Inflammatory macrophage (primary cell): Measurements from ENCODE around the gene PXDC1.
A peak's percentile ranks its signal among the peaks of the same experiment; 100 is the strongest.
"Not testable (repeated sequence)": the region's sequence is repeated elsewhere in the genome, so short reads cannot be mapped to it uniquely, and the experiment has no call there.

Source experiments
- DNase-seq, 2 donors: peaks; one replicate each; pipeline ENCODE4 v3.0.0-alpha.2; 2020 to 2022

Gene PXDC1

DNA sequence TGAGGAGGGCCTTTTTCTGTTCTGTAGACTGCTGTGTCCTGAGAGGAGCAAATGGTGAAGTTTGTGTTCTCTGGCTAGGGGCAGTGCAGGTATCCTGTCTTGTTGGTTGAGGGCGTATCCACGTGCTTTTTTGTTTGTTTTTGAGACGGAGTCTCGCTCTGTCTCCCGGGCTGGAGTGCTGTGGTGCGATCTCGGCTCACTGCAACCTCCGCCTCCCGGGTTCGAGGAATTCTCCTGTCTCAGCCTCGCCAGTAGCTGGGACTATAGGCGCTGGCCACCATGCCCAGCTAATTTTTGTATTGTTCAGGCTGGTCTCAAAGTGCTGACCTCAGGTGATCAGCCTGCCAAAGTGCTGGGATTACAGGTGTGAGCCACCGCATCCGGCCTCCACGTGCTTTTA lies 10.8 kb upstream of the PXDC1 start:
- DNase-seq, result no peak

DNA sequence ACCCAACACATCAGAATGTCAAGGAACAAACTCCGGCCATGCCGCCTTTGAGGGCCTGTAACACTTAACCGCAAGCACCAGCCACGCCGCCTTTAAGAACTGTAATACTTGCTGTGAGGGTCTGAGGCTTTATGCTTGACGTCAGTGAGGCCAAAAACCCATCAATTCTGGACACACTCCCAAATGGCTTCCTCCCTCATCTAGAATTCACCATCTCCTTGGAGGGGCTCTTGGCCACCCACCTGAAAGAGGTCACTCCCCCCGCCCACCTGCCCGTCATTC lies 10.4 kb upstream of the PXDC1 start:
- no peak for DNase-seq

DNA sequence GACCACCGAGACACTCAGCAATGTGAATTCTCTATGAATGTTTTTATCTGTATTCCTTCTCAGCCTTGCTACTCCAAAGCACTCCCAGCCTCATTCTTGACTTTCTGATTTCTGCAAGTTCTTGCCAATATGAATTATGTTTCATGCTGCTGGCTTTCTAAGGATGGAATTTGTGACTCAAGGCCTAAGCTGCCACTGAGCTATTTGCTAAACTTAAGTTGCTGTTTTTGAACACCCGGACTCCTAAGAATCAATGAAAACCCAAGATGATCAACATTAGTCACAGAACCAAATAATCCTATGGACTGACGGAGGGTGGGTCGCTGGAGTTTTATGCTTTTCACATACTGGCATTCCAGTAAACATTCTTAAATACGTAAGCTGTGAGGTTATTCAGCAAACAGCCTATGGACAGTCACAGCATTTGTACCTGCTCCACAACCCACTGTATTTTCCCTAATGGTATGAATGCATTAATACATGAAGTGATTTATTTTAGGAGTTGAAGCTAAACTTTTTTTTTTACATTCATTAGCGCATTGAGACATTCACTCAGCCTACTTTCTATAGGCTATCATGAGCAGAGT lies 8.2 kb upstream of the PXDC1 start:
- no peak for DNase-seq

DNA sequence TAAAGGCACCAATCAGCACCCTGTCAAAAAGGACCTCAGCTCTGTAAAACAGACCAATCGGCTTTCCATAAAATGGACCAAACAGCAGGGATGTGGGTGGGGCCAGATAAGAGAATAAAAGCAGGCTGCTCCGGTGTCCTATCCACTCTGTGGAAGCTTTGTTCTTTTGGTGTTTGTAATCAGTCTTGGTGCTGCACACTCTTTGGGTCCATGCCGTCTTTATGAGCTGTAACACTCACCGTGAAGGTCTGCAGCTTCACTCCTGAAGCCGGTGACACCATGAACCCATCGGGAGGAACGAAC lies 7.3 kb upstream of the PXDC1 start:
- DNase-seq, result no peak

DNA sequence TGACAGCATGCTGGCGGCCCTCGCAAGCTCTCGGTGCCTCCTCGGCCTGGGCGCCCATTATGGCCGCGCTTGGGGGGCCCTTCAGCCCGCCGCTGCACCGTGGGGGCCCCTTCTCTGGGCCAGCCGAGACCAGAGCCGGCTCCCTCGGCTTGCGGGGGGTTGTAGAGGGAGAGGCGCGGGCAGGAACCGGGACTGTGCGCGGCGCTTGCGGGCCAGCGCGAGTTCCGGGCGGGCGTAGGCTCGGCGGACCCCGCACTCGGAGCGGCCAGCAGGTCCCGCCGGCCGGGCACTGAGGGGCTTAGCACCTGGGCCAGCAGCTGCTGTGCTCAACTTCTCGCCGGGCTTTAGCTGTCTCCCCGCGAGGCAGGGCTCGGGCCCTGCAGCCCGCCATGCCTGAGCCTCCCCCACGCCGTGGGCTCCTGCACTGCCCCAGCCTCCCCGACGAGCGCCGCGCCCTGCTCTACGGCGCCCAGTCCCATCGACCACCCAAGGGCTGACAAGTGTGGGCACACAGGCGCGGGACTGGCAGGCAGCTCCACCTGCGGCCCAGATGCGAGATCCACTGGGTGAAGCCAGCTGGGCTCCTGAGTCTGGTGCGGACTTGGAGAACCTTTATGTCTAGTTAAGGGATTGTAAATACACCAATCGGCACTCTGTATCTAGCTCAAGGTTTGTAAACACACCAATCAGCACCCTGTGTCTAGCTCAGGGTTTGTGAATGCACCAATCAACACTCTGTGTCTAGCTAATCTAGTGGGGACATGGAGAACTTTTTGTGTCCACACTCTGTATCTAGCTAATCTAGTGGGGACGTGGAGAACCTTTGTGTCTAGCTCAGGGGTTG lies 6.7 kb upstream of the PXDC1 start:
- not testable (repeated sequence) for DNase-seq

DNA sequence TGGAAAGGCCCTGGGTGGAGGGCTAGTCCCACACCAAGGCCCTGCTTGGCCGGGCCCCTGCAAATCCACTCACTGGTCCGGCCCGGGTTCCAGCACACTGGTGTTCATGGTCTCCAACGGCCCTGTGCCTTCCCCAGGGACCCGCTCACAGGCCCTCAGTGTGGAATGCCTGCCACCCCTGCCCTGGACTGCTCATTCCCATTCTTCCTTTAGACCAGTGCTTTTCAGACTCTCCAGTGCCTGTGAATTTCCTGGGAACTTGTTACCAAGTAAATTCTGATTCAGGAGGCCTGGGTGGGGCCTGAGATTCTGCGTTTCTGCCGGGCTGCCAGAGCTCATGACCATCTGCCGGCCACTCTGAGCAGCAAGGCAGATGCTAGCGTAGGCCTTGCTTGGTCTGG lies 5.7 kb upstream of the PXDC1 start:
- DNase-seq, result no peak

DNA sequence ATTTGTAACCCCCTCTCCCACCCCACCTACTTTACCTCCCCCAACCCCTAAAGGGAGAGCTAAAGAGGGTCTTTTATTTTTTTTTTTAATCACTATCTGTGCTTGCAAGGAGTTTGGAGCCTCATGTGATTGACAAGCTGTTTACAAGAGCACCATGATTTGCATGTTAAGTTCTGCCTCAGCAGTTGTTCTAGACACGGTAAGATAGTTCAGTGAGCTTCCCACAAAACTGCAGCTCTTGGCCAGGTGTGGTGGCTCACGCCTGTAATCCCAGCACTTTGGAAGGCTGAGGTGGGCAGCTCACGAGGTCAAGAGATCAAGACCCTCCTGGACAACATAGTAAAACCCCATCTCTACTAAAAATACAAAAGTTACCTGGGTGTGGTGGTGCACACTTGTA lies 5.0 kb upstream of the PXDC1 start:
- DNase-seq, result no peak

DNA sequence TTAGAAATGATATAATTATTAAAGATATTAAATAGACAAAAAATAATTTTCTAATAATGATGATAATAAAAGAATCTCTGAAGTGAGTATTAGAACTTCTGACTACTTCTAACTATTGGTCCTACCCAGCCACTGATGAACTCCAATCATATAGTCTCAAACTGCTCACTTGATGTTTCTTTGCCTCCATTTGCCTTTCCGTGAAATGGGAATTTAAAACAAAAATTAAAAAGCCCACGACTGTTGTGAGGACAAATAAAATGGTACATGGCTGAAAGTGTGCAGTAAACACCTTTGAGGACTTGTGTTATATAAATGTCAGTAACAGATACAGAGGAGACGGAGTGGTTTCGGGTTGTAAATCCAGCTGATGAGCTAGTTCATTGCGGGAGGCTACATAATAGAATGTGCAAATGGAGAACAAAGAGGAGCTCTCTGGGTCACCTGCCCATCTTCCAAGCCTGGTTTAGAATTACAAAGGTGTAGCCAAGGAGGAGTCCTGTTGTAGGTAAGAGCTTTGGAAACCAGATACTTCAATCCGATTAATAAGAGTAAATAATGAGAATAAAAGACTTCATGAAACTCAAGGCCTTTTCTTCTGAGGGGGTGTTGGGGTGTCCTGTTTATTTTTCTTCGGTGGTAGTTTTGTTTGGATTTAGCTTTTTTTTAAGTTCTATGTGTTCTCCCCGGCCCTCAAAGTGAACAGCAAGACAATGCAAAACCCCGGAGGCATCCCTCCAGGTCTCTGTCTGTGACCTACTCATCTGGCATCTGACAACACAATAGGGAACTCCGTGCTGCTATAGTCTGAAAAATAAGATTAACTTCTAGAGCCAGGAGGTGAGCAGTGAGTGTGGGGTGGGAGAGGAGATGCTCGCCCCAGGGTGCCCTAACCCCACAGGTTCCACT lies 4.4 kb upstream of the PXDC1 start:
- no peak for DNase-seq

DNA sequence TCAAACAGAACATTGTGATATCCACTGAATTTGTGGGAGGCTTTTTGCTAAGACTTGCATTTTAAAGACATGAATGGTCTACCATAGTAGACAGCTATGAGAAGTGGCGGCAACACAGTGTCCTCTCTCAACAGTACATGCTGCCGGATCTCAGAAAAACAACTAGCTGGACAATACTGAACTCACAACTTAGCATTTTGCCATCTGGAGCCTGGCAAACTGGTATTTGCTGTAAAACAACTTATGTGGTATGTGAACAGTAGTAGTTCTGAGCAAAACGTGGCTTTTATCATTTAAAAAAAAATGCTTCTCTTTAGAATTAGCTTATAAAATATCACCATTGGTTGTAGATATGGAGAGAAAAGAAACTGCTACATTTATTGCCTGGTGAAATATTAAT lies 3.3 kb upstream of the PXDC1 start:
- DNase-seq, result no peak

DNA sequence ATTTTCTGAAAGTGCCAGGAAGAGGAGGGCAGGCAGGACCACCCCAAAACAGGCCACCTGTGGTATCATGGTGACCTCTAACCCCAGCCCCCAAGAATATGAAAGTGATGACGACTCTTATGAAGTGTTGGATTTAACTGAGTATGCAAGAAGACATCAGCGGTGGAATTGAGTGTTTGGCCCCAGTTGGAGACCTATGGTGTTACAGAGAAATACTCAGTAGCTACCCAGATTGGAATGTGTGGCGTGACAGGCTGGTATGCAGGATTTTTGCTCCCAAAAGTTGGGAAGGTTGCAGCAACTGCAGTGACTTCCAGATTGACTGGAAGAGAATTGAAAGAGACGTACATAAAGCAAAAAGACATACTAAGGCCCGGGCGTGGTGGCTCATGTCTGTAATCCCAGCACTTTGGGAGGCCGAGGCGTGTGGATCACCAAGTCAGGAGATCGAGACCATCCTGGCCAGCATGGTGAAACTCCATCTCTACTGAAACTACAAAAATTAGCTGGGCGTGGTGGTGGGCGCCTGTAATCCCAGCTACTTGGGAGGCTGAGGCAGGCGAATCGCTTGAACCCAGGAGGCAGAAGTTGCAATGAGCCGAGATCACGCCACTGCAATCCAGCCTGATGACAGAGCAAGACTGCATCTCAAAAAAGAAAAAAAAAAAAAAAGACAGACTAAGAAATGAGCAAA lies 2.7 kb upstream of the PXDC1 start:
- not testable (repeated sequence) for DNase-seq

DNA sequence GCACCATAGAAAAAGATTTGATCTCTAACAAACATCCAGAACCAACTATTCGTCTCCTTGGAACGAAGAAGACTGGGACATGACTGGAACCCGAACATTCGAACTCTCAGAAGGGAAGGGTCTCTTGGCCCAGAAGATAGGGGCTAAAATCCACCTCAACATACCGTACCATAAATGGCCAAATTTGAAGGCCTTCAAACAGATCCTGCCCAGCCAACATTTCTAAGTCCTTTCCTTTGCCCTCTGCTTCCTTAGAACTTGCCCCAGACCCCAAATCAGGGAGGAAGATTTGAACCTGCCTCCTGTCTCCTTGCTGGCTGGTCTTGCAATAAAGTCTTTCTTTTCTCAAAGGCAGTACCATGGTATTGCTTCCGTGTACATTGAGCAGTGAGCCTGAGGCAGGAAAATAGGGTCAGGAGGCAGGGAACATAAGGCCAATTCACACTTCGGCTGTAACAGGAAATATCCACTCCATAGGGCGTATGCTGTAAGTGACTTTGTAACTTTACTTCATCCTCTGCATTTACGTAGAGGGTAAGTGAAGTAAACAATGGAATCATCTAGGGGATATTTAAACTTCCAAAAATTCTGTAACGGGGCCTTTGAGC lies 1.8 kb upstream of the PXDC1 start:
- DNase-seq, result no peak

DNA sequence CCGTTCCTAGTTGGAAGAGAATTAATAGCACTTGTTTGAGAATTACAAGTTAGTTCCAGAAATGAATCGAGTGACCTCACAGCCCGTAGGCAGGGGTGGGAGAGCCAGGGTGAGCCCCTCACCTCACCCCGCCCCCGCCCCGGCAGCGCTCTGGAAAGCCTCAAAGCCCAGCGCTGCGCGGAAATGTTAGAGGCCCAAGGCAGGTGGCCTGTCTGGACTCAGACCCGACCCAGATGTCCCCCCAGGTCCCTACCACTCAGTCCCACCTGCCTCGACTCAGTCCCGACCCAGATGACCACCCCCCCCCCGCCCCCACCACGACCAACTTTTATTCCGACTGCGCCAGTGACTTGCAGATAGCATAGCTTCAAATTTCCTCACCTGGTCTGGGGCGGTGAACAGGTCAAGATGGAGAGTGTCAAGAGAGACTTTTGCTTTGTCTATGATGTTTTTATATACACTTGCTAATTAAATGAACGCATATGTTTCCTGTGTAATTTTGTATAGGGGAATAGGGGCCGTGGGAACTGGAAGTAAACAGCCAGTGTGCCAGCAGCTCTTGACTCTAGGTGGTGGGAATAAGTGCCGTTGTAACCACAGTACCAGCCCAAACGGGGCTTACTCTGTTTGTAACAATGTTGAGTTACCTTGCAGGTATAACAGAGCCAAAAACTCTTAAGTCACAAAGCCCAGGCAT lies 1.2 kb upstream of the PXDC1 start:
- no peak for DNase-seq

DNA sequence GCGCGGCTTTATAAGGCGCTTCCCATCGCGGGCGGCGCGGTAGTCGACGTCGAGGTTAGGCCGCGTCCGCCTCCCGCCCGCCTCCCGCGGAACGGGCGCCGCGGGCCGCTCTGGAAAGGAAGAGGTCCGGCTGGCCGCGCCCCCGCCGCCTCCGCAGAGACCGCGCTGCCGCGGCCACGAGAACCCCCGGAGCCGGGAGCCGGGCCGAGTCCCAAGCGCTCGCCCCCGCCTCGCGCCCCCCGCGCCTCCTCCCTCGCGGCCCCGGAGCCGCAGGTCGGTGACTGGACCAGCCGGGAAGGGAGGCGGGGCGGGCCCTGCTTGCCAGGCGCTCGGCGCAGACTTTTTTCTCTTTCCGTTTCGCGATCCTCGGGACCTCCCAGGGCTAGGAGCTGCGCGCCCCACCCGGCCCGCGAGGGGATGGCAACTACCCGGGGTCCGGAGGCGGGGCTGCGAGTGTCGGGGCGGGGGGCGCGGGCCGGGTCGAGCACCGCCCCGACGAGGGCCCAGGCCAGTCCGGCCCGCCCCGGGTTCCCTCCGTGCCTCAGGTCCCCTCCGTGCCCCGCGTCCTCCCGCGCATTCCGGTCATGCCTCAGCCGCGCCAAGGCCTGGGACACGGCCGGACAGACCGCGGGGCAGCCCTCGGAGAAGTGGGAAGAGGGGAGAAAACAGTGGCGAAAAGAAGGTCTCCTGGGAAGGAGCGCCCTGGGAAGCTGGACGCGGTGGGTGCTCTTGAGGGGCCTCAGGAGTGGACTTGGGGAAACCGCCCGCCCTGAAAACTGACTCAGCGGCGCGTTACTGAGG lies 417 bp upstream of the PXDC1 start:
- DNase-seq, result peak; percentile 83 to 91

DNA sequence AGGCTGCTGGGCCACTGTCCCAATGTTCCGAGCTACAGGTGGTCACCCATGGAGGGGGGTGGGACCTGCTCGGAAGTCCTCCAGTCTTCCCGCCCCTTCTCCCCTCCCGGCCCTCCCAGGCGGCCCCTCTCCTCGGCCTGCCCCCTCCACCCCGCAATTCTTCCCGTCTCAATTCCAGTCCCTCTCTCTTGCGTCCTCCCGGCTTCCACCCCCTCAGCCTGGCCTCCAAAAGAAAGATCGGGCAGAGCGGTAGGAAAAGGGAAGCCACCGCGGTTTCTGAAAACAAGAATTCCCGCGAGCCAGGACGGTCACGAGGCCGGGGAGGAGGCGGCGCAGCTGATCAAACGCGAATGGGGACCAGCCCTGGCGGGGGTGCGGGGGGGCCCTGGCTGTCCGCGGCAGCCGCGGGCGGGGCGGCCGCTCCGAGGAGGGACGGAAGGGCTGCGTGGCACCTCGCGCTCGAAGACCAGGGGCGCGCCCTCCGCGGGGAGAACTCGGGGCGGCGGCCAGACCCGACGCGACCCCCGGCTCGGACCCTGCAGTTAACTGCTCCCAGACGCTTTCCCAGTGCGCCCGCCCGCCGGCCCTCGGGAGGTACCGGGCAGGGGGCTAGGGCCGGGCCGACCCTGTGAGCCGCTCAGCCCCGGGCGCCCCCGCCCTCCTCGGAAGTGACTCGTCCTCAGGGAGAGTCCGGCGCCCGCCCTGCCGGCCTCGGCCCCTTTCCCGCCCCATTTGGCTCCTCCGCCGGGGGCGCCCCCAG lies 1.0 kb downstream of the PXDC1 start:
- peak; percentile 88 to 91 for DNase-seq

DNA sequence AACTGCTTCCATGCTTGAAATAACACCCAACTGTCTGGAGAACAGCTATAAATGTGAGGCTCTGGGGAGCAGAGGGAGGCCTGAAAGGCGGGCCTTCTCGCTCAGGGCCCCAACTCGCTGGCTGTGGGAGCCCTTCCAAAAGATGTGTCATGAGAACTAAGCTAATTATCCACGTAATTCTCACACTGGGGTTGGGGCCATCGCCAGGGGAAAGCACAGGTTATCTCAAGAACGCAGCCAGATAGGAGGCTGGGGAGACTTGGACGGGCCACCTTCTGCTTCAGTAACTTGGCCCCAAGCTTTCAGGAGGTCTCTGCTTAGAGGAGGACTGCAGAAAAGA lies 1.6 kb downstream of the PXDC1 start:
- no peak for DNase-seq

DNA sequence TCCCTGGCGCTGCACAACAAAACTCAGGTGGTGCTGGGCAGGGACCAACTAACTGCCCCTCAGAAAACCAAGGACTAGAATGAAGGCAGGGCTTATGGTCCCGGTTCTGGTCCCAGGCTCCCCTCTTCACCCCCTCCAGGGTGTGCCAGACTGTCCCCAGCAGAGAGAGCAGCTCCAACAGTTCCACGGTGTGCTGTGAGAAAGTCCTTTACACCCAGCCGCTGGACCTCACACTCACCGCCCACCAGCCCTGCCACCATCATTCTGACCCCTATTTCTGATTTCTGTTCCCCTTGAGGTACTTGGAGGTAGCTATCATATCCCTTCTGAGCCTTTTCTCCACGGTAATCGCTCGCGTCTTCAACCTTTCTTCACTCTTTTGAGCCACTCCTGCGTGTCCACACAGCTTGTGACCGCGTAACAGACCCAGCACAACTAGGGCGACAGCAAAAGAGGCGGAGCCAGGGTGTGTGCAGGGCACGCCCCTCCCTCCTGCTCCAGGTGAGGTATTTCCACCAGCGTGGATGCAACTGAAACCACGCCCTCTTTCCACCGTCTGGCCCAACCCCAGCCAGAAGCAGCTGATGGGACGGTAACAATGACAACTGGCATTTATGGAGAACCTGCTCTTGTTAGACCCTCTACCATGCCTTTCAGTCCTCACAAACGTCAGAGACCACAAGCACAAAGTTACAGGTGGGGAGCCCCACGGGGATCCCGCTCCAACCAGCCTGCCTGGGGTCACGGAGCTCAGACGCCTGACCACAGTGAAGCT lies 2.3 kb downstream of the PXDC1 start:
- no peak for DNase-seq

DNA sequence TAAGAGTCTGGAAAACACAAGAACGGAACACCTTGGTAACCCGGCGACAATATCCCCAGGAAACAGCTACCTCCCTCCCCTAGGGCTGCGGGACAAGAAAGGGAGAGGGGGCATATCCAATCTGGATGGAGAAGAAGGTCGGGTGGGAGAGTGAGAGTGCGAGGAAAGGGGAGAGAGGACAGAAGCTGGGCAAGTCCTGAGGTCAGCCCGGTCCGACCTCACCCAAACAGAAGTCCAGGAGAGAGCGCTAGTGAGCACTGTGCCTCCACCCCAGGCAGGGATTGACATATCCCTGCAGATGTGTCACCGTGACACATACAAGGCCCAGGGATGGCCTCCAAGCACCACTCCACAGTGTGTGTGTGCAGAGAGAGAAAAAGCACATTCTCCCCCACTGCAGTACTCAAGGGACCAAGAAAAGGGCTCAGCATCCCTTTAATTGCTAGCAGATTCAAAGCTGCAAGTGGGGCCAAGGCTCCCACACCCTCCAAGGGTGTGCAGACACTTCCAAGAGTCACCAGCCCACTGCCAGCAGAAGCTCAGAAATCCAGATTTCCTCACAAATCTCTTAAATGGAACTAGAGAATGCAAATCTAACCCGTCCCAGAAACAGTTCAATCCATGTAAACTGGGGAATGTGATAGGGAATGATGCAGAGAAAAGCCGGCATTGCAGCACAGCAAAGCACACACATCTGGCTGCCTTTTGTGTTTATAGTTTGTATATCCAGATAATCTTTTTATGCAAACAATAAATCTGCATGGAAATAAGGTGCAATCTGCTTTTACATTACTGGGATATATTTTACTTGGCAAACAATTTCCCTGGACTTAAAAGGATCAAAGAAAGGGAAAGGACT lies 3.1 kb downstream of the PXDC1 start:
- DNase-seq, result peak; percentile 68

DNA sequence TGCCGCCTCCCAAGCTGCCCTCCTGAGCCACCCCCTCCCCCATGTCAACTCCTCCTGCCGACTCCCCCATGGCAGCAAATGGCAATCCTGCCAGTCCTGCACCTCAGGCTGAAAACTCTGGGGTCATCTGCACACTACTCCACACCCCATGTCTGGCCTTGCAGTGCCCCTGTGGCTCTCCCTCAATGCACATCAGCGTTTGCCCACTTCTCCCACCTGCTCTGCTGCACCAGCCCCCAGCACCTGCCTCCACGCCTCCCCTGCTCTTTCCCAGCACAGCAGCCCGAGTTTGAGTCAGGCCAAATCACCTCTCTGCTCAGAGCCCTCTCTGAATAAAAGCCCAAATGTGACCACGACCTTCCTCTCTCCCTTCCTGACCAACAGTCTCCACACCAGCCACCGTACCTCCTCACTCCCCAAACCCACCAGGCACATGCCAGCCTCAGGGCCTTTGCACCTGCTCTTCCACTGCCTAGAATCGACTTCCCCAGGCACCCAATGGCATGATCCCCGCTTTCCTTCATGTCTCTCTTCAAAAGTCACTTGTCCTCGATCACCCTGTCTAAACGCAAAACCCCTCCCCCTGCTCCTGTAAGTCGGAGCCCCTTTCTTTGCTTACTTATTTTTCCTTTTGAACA lies 4.3 kb downstream of the PXDC1 start:
- no peak for DNase-seq
